SIG-M5 (cell line): ENCODE data around the gene AKR1E2.

ENCODE experiments used
- DNase-seq: peaks from one replicate; lab custom pipeline; 2025; lab: John Stamatoyannopoulos, UW

AKR1E2 gene

GRCh38 chr10:4845766-4846165 lies 19.8 kb downstream of the AKR1E2 start:
- DNase-seq: no peak

GRCh38 chr10:4846775-4847174 lies 20.8 kb downstream of the AKR1E2 start:
- no peak for DNase-seq

GRCh38 chr10:4847561-4848355 lies 21.8 kb downstream of the AKR1E2 start:
- no peak for DNase-seq

GRCh38 chr10:4848356-4849041 lies 22.5 kb downstream of the AKR1E2 start:
- DNase-seq: no peak

GRCh38 chr10:4849042-4849402 lies 23.0 kb downstream of the AKR1E2 start:
- DNase-seq: no peak

- peak; percentile 16 for DNase-seq
Measured at GRCh38 chr10:4849555-4850242, 23.7 kb downstream of the AKR1E2 start.

GRCh38 chr10:4850397-4850796 lies 24.4 kb downstream of the AKR1E2 start:
- DNase-seq: no peak

GRCh38 chr10:4851176-4851575 lies 25.2 kb downstream of the AKR1E2 start:
- no peak for DNase-seq

GRCh38 chr10:4851846-4852245 lies 25.8 kb downstream of the AKR1E2 start:
- DNase-seq: no peak

- no peak for DNase-seq
Measured at GRCh38 chr10:4865945-4866661, 40.1 kb downstream of the AKR1E2 start.

GRCh38 chr10:4867109-4867519 lies 41.1 kb downstream of the AKR1E2 start:
- DNase-seq: no peak

GRCh38 chr10:4867520-4868356 lies 41.7 kb downstream of the AKR1E2 start:
- no peak for DNase-seq

- DNase-seq: no peak
Measured at GRCh38 chr10:4868357-4868657, 42.3 kb downstream of the AKR1E2 start.

GRCh38 chr10:4882704-4883078 lies 56.7 kb downstream of the AKR1E2 start:
- no peak for DNase-seq

GRCh38 chr10:4883079-4883739 lies 57.2 kb downstream of the AKR1E2 start:
- no peak for DNase-seq

- DNase-seq: no peak
Measured at GRCh38 chr10:4885162-4885561, 59.2 kb downstream of the AKR1E2 start.

GRCh38 chr10:4887501-4887900 lies 61.5 kb downstream of the AKR1E2 start:
- no peak for DNase-seq

GRCh38 chr10:4888236-4888635 lies 62.2 kb downstream of the AKR1E2 start:
- DNase-seq: no peak

GRCh38 chr10:4889959-4890358 lies 64.0 kb downstream of the AKR1E2 start:
- DNase-seq: no peak

- DNase-seq: no peak
Measured at GRCh38 chr10:4892681-4893080, 66.7 kb downstream of the AKR1E2 start.

GRCh38 chr10:4894335-4894734 lies 68.3 kb downstream of the AKR1E2 start:
- DNase-seq: no peak
